Nephron (organoid): Measurements from ENCODE around the gene TPK1.

Experiments
- H3K27ac Mint-ChIP-seq, 3 experiments: 2 replicates each; pipeline ENCODE4 v1.8.0; 2020; ENCODE audit warnings: mixed read lengths in 3 of 3, mild to moderate bottlenecking in 2 of 3, moderate library complexity in 1 of 3
- H3K27me3 Mint-ChIP-seq: 2 replicates; pipeline ENCODE4 v1.8.0; 2021; ENCODE audit warnings: low read depth, mild to moderate bottlenecking, moderate library complexity, mixed read lengths
- H3K36me3 Mint-ChIP-seq: 2 replicates; pipeline ENCODE4 v1.8.0; 2020; ENCODE audit warnings: low read depth, mixed read lengths
- H3K4me1 Mint-ChIP-seq: 2 replicates; pipeline ENCODE4 v1.8.0; 2020; ENCODE audit warnings: mixed read lengths
- H3K4me3 Mint-ChIP-seq, 3 experiments: 2 replicates each; pipeline ENCODE4 v1.8.0; 2020; ENCODE audit warnings: mild to moderate bottlenecking in 3 of 3, mixed read lengths in 3 of 3, moderate library complexity in 2 of 3
- H3K9me3 Mint-ChIP-seq: 2 replicates; pipeline ENCODE4 v1.8.0; 2020; ENCODE audit warnings: mixed read lengths
- TF ChIP-seq, protein P1 (sequence below), 3 experiments: fragments of 200-600 bp; sonication (generic); IDR thresholded peaks; one replicate each; pipeline ENCODE4 v1.5.0; 2021; ENCODE audit warnings: antibody characterized with exemption in 3 of 3; ENCODE audit not compliant: unreplicated experiment in 3 of 3

The TPK1 gene

GRCh38 chr7:144725070-144725469 lies 110.8 kb downstream of the TPK1 start:
- TF ChIP-seq, protein P1, sequence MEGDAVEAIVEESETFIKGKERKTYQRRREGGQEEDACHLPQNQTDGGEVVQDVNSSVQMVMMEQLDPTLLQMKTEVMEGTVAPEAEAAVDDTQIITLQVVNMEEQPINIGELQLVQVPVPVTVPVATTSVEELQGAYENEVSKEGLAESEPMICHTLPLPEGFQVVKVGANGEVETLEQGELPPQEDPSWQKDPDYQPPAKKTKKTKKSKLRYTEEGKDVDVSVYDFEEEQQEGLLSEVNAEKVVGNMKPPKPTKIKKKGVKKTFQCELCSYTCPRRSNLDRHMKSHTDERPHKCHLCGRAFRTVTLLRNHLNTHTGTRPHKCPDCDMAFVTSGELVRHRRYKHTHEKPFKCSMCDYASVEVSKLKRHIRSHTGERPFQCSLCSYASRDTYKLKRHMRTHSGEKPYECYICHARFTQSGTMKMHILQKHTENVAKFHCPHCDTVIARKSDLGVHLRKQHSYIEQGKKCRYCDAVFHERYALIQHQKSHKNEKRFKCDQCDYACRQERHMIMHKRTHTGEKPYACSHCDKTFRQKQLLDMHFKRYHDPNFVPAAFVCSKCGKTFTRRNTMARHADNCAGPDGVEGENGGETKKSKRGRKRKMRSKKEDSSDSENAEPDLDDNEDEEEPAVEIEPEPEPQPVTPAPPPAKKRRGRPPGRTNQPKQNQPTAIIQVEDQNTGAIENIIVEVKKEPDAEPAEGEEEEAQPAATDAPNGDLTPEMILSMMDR (IDR thresholded peaks at IDR 0.05; ENCODE audit: unreplicated experiment in 3 of 3) = no peak
- no peaks in the 10 kb centered on the region for H3K9me3 Mint-ChIP-seq
- H3K4me1 Mint-ChIP-seq = no peaks in the 10 kb centered on the region
- H3K27me3 Mint-ChIP-seq = no peaks in the 10 kb centered on the region
- H3K27ac Mint-ChIP-seq = no peak overlapping the region
- no peaks in the 10 kb centered on the region for H3K36me3 Mint-ChIP-seq
- H3K4me3 Mint-ChIP-seq = no peak overlapping the region

GRCh38 chr7:144723301-144723700 lies 112.6 kb downstream of the TPK1 start:
- Mint-ChIP-seq H3K9me3 (no peaks in the 10 kb centered on the region), H3K27ac (no peak overlapping the region), H3K36me3 (no peaks in the 10 kb centered on the region), H3K4me1 (no peaks in the 10 kb centered on the region), H3K27me3 (no peaks in the 10 kb centered on the region), H3K4me3 (no peak overlapping the region)
- TF ChIP-seq, protein P1 (IDR thresholded peaks at IDR 0.05; ENCODE audit: unreplicated experiment in 3 of 3) = no peak

GRCh38 chr7:144720710-144721109 lies 115.1 kb downstream of the TPK1 start:
- H3K9me3 Mint-ChIP-seq = no peaks in the 10 kb centered on the region
- no peaks in the 10 kb centered on the region for H3K27me3 Mint-ChIP-seq
- no peak overlapping the region for H3K4me3 Mint-ChIP-seq
- H3K36me3 Mint-ChIP-seq = no peaks in the 10 kb centered on the region
- no peak overlapping the region for H3K27ac Mint-ChIP-seq
- TF ChIP-seq, protein P1 (IDR thresholded peaks at IDR 0.05; ENCODE audit: unreplicated experiment in 3 of 3) = no peak
- no peaks in the 10 kb centered on the region for H3K4me1 Mint-ChIP-seq

GRCh38 chr7:144720149-144720548 lies 115.7 kb downstream of the TPK1 start:
- H3K27me3 Mint-ChIP-seq = no peaks in the 10 kb centered on the region
- TF ChIP-seq, protein P1 (IDR thresholded peaks at IDR 0.05; ENCODE audit: unreplicated experiment in 3 of 3) = no peak
- no peaks in the 10 kb centered on the region for H3K9me3 Mint-ChIP-seq
- no peaks in the 10 kb centered on the region for H3K36me3 Mint-ChIP-seq
- H3K4me3 Mint-ChIP-seq = no peak overlapping the region
- H3K4me1 Mint-ChIP-seq = no peaks in the 10 kb centered on the region
- no peak overlapping the region for H3K27ac Mint-ChIP-seq

DNA sequence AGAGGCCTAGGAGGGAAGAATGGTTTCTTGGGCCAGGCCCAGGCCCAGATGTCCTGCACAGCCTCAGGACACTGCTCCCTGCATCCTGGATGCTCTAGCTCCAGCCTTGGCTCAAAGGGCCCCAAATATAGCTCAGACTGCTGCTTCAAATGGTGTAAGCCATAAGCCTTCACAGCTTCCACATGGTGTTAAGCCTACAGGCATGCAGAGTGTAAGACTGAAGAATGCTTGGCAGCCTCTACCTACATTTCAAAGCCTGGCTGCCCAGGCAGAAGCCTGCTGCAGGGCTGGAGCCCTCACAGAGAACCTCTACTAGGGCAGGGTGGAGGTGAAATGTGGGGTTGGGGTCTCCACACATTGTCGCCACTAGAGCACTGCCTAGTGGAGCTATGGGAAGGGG lies 118.1 kb downstream of the TPK1 start:
- no peaks in the 10 kb centered on the region for H3K9me3 Mint-ChIP-seq

GRCh38 chr7:144713850-144714249 lies 122.0 kb downstream of the TPK1 start:
- no peaks in the 10 kb centered on the region for H3K4me1 Mint-ChIP-seq
- H3K9me3 Mint-ChIP-seq = no peaks in the 10 kb centered on the region
- no peaks in the 10 kb centered on the region for H3K36me3 Mint-ChIP-seq
- H3K27ac Mint-ChIP-seq = no peak overlapping the region
- H3K4me3 Mint-ChIP-seq = no peak overlapping the region
- TF ChIP-seq, protein P1 (IDR thresholded peaks at IDR 0.05; ENCODE audit: unreplicated experiment in 3 of 3) = no peak
- peaks cover 3% of the 10 kb centered on the region for H3K27me3 Mint-ChIP-seq

More for the DNA sequence above, 118.1 kb downstream of the TPK1 start:
- Mint-ChIP-seq H3K36me3 (no peaks in the 10 kb centered on the region), H3K27ac (no peak overlapping the region), H3K27me3 (no peaks in the 10 kb centered on the region), H3K4me3 (no peak overlapping the region), H3K4me1 (no peaks in the 10 kb centered on the region)
- TF ChIP-seq, protein P1 (IDR thresholded peaks at IDR 0.05; ENCODE audit: unreplicated experiment in 3 of 3) = no peak
